GM19035 (cell line): Measurements from ENCODE around the gene CCDC61.

Source experiments
- ATAC-seq: cut with Tn5 transposase; IDR thresholded peaks from one replicate; pipeline ENCODE4 v1.9.1; 2021; ENCODE audit not compliant: unreplicated experiment

Gene CCDC61

DNA sequence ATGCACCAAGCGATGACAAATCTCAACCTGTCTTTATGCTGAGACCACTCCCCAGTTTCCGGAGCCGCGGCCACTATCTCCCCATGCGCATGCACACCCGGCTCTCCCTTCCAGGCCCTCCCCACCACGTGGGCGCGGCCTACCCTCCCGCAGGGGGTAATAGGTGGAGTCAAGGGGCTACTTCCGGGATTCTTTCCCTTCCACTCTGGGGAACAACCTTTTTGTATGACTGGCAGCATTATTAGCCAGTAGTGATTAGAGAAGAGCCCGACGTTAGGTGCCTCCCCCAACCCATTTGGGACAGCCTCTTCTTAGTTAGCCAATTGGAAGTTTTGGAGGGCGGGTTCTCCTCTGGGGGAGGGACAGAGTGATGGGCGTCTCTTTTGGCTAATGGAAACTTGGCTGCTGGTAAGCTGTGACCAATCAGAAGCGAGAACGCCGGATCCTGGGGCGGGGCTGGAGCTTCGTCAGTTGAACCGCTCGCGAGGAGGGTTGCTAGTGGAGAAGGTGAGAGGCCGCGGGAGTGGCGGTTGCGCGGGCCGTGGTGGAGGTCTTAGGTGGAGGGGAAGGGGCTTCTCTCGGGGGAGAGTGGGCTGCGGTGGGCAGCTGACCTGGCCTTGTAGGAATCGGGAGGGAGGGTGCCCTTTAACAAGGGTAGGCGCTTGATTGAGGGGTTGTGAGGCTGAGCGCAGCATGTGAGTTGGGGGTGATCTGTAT, at the start of gene CCDC61:
TSS of gene CCDC61 (plus strand) at position 470 of the 717 bp plus-strand sequence. CDS start 7,552 bp downstream, outside the sequence.
- ATAC-seq, result peak; percentile 98

GRCh38 chr19:45947926-45948325, 47.3 kb upstream of the CCDC61 start:
- ATAC-seq, result no peak

- ATAC-seq, result no peak
These were observed 43.0 kb upstream of the CCDC61 start for GRCh38 chr19:45952341-45952685.

- no peak for ATAC-seq
These were observed 42.4 kb upstream of the CCDC61 start for GRCh38 chr19:45952686-45953505.

DNA sequence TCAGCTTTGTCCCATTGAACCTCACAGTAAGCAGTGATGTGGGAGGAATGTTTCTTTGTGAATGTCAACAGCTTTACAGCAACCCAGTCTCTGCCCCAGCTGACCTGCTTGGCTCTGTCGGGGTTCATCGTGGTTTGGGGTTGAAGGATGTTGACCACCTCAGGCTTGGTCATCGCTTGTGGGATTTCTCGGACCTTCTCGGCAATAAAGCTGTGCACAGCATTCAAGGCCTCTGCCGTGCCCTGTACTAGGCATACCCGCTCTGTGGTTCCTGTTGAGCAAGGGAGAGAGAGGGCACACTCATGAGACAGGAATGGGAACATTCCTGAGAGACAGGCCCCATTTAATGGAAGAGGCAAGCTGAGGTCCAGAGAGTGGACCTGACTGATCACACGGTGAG, 41.6 kb upstream of the CCDC61 start:
- ATAC-seq, result no peak

DNA sequence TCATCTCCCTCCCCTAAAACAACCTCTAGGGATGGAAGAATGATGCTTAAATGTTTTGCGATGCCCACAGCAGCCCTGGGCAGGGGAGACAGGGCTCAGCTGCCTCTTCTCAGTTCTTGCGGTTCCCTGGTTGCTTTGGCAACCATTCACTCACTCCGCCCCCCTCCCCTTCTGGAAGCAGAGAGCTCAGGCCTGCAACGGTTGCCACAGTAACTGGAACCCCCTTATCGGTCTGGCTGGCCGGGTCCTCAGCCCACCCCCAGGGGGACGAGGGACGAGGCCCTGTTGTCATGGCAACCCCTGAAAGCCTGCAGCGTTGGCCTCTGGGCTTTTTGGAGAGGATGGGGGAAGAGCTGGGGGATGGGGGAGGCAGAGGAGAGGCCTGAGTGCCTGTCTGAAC, 41.1 kb upstream of the CCDC61 start:
- no peak for ATAC-seq

- no peak for ATAC-seq
These were observed 39.2 kb upstream of the CCDC61 start for GRCh38 chr19:45955905-45956608.

DNA sequence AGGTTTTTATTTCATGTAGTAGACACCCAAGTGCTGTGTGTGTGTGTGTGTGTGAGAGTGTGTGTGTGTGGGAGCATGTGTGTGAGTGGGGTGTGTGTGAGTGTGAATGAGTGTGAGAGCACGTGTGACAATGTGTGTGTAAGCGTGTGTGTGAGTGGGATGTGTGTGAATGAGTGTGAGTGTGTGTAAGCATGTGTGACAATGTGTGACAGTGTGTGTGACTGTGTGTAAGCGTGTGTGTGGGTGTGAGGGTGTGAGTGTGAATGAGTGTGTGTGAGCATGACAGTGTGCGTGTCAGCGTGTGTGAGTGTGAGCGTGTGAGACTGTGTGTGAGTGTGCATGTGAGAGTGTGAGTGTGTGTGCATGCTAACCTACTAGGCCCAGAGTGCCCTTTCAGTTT, 36.9 kb upstream of the CCDC61 start:
- no peak for ATAC-seq

DNA sequence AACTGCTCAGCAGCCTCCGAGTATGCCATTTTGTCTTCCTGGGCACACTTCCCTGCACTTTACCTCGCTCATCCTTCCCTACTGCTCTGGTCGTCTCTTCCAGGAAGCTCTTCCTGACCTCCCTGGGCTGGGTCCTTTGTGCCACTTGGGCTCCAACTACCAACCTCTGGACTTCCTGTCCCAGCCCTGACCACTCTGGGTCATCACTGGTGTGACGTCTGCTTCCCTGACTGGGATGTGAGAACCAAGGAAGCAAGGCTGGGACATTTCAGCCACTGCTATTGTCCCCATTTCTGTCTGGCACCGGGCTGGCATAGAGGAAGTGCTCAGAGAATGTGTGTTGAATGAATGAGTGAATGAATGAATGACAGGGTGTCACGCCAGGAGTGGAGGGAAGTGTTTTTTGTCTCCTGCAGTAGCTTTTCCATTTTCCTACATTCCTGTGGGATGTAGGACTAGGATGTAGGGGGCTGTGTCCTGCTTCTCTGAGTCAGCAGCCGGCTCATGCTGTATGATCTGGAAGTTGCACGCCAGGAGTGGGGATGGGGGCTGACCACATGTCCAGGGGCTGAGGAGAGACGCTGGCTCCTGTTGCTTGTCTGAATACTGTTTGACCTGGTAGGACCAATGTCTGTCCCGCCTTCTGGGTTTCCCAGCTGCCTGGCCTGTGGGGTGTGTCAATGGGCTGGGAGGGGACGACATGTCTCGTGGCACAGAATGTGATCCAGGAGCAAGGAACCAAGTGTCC, 36.3 kb upstream of the CCDC61 start:
- ATAC-seq, result no peak

GRCh38 chr19:45959517-45960025, 35.7 kb upstream of the CCDC61 start:
- no peak for ATAC-seq

DNA sequence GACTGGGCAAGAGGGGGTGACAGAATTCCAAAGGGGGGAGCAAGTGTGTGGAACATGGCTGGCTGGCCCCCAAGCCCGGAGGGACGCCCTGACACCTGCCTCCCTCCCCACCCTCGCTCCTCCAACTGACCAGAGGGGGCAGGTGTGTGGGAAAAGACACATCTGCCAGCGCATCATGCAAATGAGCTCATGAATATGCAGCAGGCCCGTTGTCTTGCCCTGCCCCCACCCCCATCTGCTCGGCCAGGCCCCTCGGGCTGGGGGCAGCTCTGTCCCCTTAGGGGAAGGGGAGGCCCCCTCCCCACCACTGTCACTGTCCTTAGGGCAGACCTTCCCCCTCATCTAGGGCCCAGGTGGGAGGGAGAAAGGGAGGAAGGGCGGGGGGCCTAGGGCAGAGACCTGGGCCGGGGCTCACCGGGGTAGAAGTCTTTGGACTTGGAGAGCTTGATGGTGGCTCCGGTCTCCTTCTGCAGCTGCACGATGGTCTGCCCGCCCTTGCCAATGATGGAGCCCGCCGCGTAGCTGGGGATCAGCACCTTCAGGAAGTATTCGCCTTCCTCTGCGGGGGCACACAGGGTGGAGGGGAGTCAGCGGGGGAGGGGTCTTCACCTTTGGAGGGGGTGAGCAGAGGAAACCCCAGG, 34.6 kb upstream of the CCDC61 start:
- no peak for ATAC-seq

GRCh38 chr19:45962021-45962420, 33.2 kb upstream of the CCDC61 start:
- no peak for ATAC-seq

DNA sequence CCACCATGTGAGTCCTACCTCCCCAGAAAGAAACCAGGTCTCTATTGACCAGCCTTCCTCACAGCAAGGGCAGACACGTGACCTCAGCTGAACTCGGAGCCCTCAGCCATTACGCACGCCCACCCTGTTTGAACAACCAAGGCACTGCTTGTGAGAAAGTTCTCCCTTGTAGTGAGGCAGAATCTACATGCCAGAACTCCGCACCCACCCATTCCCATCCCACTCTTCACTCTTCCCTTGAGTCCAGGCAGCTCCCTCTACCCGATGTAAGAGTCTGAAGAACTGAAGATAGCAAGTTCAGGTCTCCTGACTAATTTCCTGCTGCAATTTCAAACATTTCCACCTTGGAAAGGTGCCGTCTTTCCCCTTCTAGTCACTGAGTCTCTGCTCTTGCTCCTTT, 28.0 kb upstream of the CCDC61 start:
- no peak for ATAC-seq

DNA sequence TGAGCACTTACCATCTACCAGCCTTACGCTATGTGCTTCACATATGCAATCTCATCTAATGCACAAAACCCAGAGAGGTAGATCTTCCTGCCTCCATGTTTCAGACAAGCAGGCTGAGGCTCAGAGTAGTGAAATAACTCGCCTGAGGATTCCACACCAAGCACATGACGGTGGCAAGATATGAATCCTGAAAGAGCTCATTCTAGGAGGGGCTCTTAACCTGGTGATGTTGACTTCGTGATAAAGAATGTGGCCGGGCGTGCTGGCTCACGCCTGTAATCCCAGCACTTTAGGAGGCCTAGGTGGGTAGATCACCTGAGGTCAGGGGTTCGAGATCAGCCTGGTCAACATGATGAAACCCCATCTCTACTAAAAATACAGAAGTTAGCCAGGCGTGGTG, 26.6 kb upstream of the CCDC61 start:
- ATAC-seq, result no peak

GRCh38 chr19:45969676-45970075, 25.6 kb upstream of the CCDC61 start:
- no peak for ATAC-seq

DNA sequence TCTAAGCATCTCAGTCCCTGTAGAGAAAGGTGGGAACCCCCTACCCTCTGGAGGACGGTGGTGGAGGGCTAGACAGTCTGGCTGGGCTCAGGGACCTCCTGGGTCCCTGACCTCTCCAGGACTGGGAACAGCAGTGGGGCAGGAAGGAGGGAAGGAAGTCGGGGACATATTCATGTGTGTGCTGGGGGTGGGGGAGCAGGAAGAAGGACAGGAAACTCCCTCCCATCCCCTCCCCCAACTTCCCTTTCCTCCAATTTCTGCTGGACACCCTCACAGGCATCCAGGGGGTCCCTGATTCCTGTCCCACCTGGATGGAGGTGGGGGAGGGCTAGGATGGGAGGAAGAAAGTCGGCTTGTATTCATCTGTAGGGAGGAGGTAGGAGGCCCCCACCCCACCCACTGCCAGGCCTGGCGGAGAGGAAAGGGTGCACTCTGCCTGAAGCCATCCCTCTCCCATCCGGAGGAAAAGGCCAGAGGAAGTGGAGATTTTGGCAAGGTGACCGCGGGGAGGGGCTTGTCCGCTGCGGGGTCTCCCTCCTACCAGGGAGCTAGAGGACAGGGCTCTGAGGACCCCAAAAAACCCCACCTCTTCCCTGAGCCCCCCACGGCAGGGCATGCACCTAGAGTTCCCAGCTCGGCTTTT, 23.9 kb upstream of the CCDC61 start:
- ATAC-seq, result no peak

GRCh38 chr19:45972081-45972946, 23.0 kb upstream of the CCDC61 start:
- no peak for ATAC-seq

DNA sequence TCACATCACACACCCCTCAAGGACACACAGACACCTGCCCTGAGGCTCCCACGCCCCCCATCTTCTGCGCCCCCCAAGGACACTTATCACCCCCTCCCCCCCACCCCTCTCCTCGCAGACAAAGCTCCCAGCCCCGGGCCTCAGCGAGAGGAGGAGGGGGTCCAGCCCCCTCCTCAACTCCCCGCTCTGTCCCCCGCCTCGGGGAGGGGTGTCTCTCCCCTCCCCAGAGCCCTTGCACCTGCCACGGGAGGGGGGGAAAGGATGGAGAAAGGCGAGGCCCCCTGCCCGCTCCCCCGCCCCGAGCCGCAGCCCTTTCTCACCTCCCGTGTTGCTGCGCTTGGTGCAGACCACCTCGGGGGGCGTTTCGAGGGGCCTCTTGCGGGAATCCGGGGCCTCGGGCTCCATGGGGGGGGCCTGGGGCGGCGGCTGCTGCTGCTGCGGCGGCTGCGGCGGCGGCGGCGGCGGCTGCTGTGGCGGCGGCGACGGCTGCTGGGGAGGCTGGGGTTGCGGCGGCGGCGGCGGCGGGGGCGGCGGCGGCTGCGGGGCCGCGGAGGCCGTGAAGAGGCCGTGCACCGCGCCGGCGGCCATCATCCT, 22.2 kb upstream of the CCDC61 start:
- no peak for ATAC-seq
